ENCODE results near the gene KIF5C.
"Not testable (repeated sequence)": the region's sequence is repeated elsewhere in the genome, so short reads cannot be mapped to it uniquely, and the experiment has no call there.

KIF5C gene

GRCh38 chr2:148979919-148980277, 104.9 kb downstream of the KIF5C start:
- Histone ChIP-seq H4K91ac (ENCODE audit: low read length) (no peak overlapping the region), H3K4me1 (ENCODE audit: control insufficient read depth, insufficient read depth, low read depth, low read length) (peaks cover 1% of the 10 kb centered on the region), H3K79me1 (replicated peaks; ENCODE audit: low read length, poor library complexity, severe bottlenecking) (no peaks in the 10 kb centered on the region), H3K27me3 (ENCODE audit: control insufficient read depth in 1 of 2, insufficient read depth in 1 of 2, low read length in 2 of 2) (peaks cover 0 to 4% of the 10 kb centered on the region in 2 experiments), H3K27ac (ENCODE audit: low read length, poor library complexity, severe bottlenecking) (no peak overlapping the region), H3K9me3 (ENCODE audit: control insufficient read depth, low read length) (no peaks in the 10 kb centered on the region), H3K18ac (ENCODE audit: low read depth in 1 of 2, low read length in 2 of 2) (no peak overlapping the region), H3K4me2 (ENCODE audit: low read length, poor library complexity, severe bottlenecking) (no peak overlapping the region), H2BK5ac (ENCODE audit: low read depth, low read length, poor library complexity, severe bottlenecking) (no peak overlapping the region), H3K4me3 (ENCODE audit: insufficient read depth in 1 of 2, low read depth in 1 of 2, low read length in 2 of 2) (no peak overlapping the region), H3K4ac (ENCODE audit: low read depth in 1 of 2, low read length in 2 of 2) (no peak overlapping the region), H2BK15ac (ENCODE audit: low read depth, poor library complexity, severe bottlenecking) (no peak overlapping the region), H3K23ac (ENCODE audit: low read length in 2 of 2) (no peak overlapping the region), H3K14ac (ENCODE audit: low read length in 2 of 2) (no peak overlapping the region), H3K9ac (ENCODE audit: low read length) (no peak overlapping the region), H2AK5ac (ENCODE audit: low read length, severe bottlenecking) (no peak overlapping the region), H2BK12ac (ENCODE audit: low read length in 2 of 2) (no peak overlapping the region), H3K36me3 (ENCODE audit: control insufficient read depth in 1 of 2, insufficient read depth in 2 of 2, low read depth in 1 of 2, low read length in 2 of 2) (no peaks in the 10 kb centered on the region), H2BK120ac (ENCODE audit: low read depth, low read length) (no peak overlapping the region), H2AFZ (ENCODE audit: low read depth, low read length) (no peak overlapping the region), H4K8ac (ENCODE audit: low read length) (no peak overlapping the region)
- 70% methylated on average over 3 of the region's 4 CpGs for WGBS
- DNase-seq = no peak

- H2AFZ ChIP-seq (ENCODE audit: low read depth, low read length); H3K9me3 ChIP-seq (ENCODE audit: control insufficient read depth, low read length); H2AK5ac ChIP-seq (ENCODE audit: low read length, severe bottlenecking); H3K27ac ChIP-seq (ENCODE audit: low read length, poor library complexity, severe bottlenecking); H3K4me3 ChIP-seq (ENCODE audit: insufficient read depth in 1 of 2, low read depth in 1 of 2, low read length in 2 of 2); H3K18ac ChIP-seq (ENCODE audit: low read depth in 1 of 2, low read length in 2 of 2); H3K36me3 ChIP-seq (ENCODE audit: control insufficient read depth in 1 of 2, insufficient read depth in 2 of 2, low read depth in 1 of 2, low read length in 2 of 2); H3K4ac ChIP-seq (ENCODE audit: low read depth in 1 of 2, low read length in 2 of 2); DNase-seq; H2BK5ac ChIP-seq (ENCODE audit: low read depth, low read length, poor library complexity, severe bottlenecking); H4K91ac ChIP-seq (ENCODE audit: low read length); H3K27me3 ChIP-seq (ENCODE audit: control insufficient read depth in 1 of 2, insufficient read depth in 1 of 2, low read length in 2 of 2); H3K14ac ChIP-seq (ENCODE audit: low read length in 2 of 2); H3K79me1 ChIP-seq (replicated peaks; ENCODE audit: low read length, poor library complexity, severe bottlenecking); H3K4me2 ChIP-seq (ENCODE audit: low read length, poor library complexity, severe bottlenecking); H2BK15ac ChIP-seq (ENCODE audit: low read depth, poor library complexity, severe bottlenecking); H3K9ac ChIP-seq (ENCODE audit: low read length); H3K23ac ChIP-seq (ENCODE audit: low read length in 2 of 2); H2BK120ac ChIP-seq (ENCODE audit: low read depth, low read length); H2BK12ac ChIP-seq (ENCODE audit: low read length in 2 of 2); H4K8ac ChIP-seq (ENCODE audit: low read length); H3K4me1 ChIP-seq (ENCODE audit: control insufficient read depth, insufficient read depth, low read depth, low read length): not testable (repeated sequence)
- 86% methylated on average over 2 of the region's 3 CpGs for WGBS
Observed at GRCh38 chr2:148980496-148980895, 105.5 kb downstream of the KIF5C start.

DNA sequence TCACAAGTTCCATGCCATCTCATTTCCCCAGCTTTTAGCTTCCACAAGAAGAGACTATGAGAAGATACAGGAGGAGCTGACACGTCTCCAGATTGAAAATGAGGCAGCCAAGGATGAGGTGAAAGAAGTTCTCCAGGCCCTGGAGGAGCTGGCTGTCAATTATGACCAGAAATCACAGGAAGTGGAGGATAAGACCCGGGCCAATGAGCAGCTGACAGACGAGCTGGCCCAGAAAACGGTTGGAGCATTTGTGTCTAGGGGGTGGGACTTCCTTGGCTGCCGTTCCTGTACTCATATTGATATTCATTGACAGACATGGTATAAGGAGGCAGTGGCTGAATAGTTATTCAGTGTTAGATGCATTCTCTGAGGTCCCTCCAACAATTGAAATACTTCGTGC, 106.3 kb downstream of the KIF5C start:
- H2BK12ac ChIP-seq (ENCODE audit: low read length in 2 of 2) = no peak overlapping the region
- H3K9me3 ChIP-seq (ENCODE audit: control insufficient read depth, low read length) = no peaks in the 10 kb centered on the region
- no peak overlapping the region for H3K23ac ChIP-seq (ENCODE audit: low read length in 2 of 2)
- H2BK5ac ChIP-seq (ENCODE audit: low read depth, low read length, poor library complexity, severe bottlenecking) = no peak overlapping the region
- no peak for DNase-seq
- 95% methylated on average over 5 of the region's 6 CpGs for WGBS
- no peak overlapping the region for H3K4me3 ChIP-seq (ENCODE audit: insufficient read depth in 1 of 2, low read depth in 1 of 2, low read length in 2 of 2)
- H4K8ac ChIP-seq (ENCODE audit: low read length) = no peak overlapping the region
- H2BK120ac ChIP-seq (ENCODE audit: low read depth, low read length) = no peak overlapping the region
- H3K36me3 ChIP-seq (ENCODE audit: control insufficient read depth in 1 of 2, insufficient read depth in 2 of 2, low read depth in 1 of 2, low read length in 2 of 2) = no peaks in the 10 kb centered on the region
- H3K14ac ChIP-seq (ENCODE audit: low read length in 2 of 2) = no peak overlapping the region
- H3K27ac ChIP-seq (ENCODE audit: low read length, poor library complexity, severe bottlenecking) = no peak overlapping the region
- H2BK15ac ChIP-seq (ENCODE audit: low read depth, poor library complexity, severe bottlenecking) = no peak overlapping the region
- H3K27me3 ChIP-seq (ENCODE audit: control insufficient read depth in 1 of 2, insufficient read depth in 1 of 2, low read length in 2 of 2) = peaks cover 0 to 4% of the 10 kb centered on the region in 2 experiments
- H4K91ac ChIP-seq (ENCODE audit: low read length) = no peak overlapping the region
- H3K4me2 ChIP-seq (ENCODE audit: low read length, poor library complexity, severe bottlenecking) = no peak overlapping the region
- H3K9ac ChIP-seq (ENCODE audit: low read length) = no peak overlapping the region
- H2AFZ ChIP-seq (ENCODE audit: low read depth, low read length) = no peak overlapping the region
- no peak overlapping the region for H2AK5ac ChIP-seq (ENCODE audit: low read length, severe bottlenecking)
- no peak overlapping the region for H3K18ac ChIP-seq (ENCODE audit: low read depth in 1 of 2, low read length in 2 of 2)
- peaks cover 1% of the 10 kb centered on the region for H3K4me1 ChIP-seq (ENCODE audit: control insufficient read depth, insufficient read depth, low read depth, low read length)
- no peaks in the 10 kb centered on the region for H3K79me1 ChIP-seq (replicated peaks; ENCODE audit: low read length, poor library complexity, severe bottlenecking)
- H3K4ac ChIP-seq (ENCODE audit: low read depth in 1 of 2, low read length in 2 of 2) = no peak overlapping the region

GRCh38 chr2:148981781-148982180, 106.8 kb downstream of the KIF5C start:
- peaks cover 1% of the 10 kb centered on the region for H3K4me1 ChIP-seq (ENCODE audit: control insufficient read depth, insufficient read depth, low read depth, low read length)
- no peak overlapping the region for H3K14ac ChIP-seq (ENCODE audit: low read length in 2 of 2)
- H2BK12ac ChIP-seq (ENCODE audit: low read length in 2 of 2) = no peak overlapping the region
- H2AFZ ChIP-seq (ENCODE audit: low read depth, low read length) = no peak overlapping the region
- H2BK120ac ChIP-seq (ENCODE audit: low read depth, low read length) = no peak overlapping the region
- no peaks in the 10 kb centered on the region for H3K9me3 ChIP-seq (ENCODE audit: control insufficient read depth, low read length)
- H2AK5ac ChIP-seq (ENCODE audit: low read length, severe bottlenecking) = no peak overlapping the region
- no peak overlapping the region for H3K23ac ChIP-seq (ENCODE audit: low read length in 2 of 2)
- H3K36me3 ChIP-seq (ENCODE audit: control insufficient read depth in 1 of 2, insufficient read depth in 2 of 2, low read depth in 1 of 2, low read length in 2 of 2) = no peaks in the 10 kb centered on the region
- H3K27me3 ChIP-seq (ENCODE audit: control insufficient read depth in 1 of 2, insufficient read depth in 1 of 2, low read length in 2 of 2) = peaks cover 0 to 4% of the 10 kb centered on the region in 2 experiments
- H3K27ac ChIP-seq (ENCODE audit: low read length, poor library complexity, severe bottlenecking) = no peak overlapping the region
- no peak overlapping the region for H3K4ac ChIP-seq (ENCODE audit: low read depth in 1 of 2, low read length in 2 of 2)
- no peak overlapping the region for H4K8ac ChIP-seq (ENCODE audit: low read length)
- no peak overlapping the region for H3K4me3 ChIP-seq (ENCODE audit: insufficient read depth in 1 of 2, low read depth in 1 of 2, low read length in 2 of 2)
- H3K18ac ChIP-seq (ENCODE audit: low read depth in 1 of 2, low read length in 2 of 2) = no peak overlapping the region
- no peak overlapping the region for H2BK5ac ChIP-seq (ENCODE audit: low read depth, low read length, poor library complexity, severe bottlenecking)
- no peak for DNase-seq
- no peak overlapping the region for H2BK15ac ChIP-seq (ENCODE audit: low read depth, poor library complexity, severe bottlenecking)
- no peak overlapping the region for H3K4me2 ChIP-seq (ENCODE audit: low read length, poor library complexity, severe bottlenecking)
- H3K9ac ChIP-seq (ENCODE audit: low read length) = no peak overlapping the region
- WGBS = 97% methylated on average over 2 of the region's 3 CpGs
- H4K91ac ChIP-seq (ENCODE audit: low read length) = no peak overlapping the region
- no peaks in the 10 kb centered on the region for H3K79me1 ChIP-seq (replicated peaks; ENCODE audit: low read length, poor library complexity, severe bottlenecking)

All from mesenchymal stem cell (in vitro differentiated cells and primary cell).